NCI-H1417 treated with DMSO at 0.1 percent for 48 hours (cell line): ENCODE data around the gene CDH22.

Source experiments
- DNase-seq: peaks from one replicate; lab custom pipeline; 2025; lab: John Stamatoyannopoulos, UW

The CDH22 gene

DNA sequence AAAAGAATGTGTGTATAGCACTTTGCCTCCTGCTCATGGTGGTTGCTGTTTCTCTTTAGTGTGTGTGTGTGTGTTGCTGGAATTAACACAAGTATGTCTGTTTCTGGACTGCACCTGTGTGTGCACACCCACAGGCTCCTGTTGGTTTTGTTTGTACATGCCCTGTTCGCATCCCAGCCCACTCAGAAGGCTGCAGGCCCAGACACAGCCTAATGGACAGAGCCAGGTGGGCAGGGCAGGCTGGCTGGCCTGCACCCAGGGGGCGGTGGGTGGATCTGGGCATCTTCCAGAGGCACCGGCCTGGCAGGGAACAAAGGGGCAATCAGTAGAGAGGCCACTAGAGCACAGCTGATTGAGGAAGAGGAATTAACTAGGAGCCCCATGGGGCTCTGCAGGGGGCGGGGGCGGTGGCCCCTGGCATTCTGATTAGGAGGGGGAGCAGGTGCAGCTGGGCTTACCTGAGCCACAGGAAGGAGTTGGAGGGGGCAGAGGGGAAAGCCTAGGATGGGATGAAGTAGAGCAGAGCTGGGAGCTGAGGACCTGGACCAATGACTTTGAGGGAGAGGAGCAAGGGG is 168.3 kb downstream of the CDH22 start:
- peak; percentile 96 for DNase-seq

DNA sequence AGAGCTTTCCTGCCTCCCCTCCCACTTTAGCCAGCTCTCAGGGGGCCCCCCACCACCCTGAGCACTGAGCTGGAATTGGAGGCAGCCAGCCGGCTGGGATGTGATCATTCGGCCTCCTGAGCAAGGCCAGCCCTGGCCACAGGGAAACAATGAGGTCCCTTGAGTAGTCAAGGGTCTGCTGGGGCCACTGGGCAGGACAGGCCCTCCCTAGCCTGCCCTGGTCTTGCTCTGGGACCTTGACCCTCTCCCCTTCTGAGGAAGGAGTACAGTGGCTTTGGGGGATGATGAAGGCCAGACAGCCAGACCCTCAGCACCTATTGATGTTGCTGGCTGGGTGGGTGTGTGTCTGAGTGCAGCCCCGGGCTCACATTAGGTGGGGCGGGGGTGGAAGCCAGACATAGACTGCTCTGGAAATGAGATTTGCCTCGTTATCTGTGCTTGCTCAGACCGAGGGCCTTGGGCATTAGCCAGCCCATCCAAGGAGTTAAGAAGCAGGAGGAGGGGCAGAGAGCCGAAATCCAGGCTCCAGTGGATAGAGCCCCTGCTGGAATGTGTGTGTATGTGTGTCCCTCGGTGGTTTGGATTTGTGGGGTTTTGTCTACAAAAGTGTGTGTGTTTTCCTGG is 168.9 kb downstream of the CDH22 start:
- DNase-seq = no peak

DNA sequence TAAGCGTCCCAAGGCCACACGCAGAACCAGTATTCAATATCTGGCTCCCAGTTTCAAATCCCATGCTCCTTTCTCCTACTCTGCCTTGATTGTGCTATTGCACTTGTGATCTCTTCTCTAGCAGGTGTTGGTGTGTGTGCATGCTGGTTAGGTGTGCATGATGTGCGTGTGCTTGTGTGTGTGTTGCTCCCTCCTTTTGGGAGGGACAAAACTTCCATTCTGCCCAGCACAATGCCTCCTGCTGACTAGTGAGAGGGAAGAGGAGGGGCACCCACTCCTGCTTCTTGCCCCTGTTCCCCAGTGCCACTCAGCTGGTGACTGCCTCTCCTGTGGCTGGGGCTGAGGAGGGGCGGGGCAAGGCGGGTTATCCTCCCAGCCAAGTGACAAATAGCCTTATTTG is 170.5 kb downstream of the CDH22 start:
- no peak for DNase-seq

DNA sequence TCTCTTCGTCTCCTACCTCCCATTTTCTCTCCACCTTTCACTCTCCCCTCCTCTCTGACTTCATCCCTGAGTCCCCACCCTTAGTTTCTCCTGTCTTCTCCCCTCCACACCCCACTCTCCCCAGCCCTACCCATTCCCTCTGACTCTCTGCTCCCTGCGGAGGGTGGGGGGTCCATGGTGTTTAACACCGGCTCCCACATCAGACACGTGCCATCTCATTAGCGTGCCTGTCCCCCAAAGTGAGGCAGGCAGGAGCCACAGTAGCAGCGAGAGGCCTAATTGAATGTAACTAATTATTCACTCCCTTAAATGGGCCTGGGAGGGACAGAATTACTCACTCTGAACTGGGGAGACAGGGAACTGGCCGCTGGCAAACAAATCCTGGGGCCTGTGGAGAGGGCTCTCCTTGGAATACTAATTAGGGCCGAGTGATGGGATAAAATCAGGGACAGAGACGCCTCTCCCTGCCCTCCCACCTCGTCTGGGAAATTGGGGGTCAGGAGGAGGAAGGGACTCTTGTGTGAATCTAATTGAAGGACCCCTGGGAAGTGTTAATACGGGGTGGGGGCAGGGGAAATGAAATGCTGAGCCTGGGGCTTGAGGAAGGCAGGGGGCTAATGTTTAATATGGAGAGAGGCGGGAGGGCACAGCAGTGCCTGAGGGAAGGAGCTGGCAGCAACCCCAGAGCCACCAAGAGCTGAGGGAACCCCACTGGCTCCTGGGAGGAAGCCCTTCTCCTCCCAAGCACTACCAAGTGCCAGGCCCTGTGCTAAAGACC is 172.3 kb downstream of the CDH22 start:
- peak; percentile 38 for DNase-seq

DNA sequence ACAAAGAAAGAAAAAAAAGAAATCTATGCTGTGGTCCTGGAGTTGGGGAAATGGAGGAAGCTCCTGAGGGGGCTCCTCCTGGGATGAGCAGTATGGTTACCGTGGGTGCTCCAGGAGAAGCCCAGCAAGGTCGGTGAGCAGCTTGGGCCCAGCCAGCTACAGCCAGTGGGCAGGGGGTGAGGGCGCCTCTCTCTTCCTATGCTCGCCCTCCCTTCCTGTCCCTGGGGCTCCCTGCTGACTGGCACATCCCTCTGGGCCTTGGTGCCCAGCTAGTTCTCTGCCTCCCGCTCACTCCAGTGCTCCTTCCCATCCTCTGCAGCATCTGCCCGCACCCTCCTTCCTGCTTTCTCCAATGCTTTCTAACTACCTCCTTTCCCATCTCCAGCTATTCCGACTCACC is 173.6 kb downstream of the CDH22 start:
- DNase-seq = no peak

DNA sequence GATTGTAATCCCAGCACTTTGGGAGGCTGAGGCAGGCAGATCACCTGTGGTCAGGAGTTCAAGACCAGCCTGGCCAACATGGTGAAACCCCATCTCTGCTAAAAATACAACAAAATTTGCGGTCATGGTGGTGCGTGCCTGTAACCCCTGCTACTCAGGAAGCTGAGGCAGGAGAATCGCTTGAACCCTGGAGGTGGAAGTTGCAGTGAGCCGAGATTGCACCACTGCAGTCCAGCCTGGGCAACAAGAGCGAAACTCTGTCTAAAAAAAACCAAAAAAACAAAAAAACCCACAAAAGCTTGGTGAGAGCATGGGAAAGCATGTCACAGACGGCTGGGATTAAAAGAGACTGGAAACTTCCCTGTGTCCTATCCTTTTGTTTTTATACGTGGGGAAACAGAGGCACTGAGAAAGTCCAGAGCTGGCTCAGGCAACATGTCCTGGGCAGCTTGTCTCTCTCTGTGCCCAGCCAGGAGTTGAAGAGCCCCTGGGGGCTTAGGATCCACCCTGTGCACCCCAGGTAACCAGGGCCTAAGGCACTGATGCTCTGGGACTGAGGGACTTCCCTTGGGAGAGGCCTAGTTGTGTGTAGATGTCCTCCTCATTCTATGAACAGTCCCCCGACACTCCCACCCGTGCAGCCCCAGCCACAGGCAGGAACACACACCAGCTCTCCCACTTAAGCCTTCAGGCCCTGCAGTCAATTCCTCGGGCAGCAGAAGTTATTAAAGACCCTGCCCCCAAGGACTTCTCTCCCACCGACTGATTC is 174.2 kb downstream of the CDH22 start:
- no peak for DNase-seq

DNA sequence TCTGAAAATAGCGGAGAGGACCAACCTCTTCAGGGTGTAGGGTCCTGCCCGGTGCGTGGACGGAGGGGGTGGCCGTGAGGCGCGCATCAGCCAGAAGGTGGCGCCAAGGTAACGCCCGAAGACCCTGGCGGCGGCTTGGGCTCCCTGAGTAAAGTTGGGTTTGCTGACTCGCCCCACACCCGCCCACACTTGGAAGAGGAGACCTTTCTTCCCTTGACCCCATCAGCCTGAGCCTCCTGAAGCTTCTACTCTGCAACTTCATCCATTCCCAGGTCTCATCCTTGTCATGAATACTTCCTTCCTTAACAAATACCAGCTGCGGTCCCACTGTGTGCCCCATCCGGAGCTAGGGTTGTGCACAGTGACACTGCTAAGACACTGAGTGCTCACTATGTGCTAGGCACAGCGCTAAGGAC is 175.6 kb downstream of the CDH22 start:
- DNase-seq = peak; percentile 43

DNA sequence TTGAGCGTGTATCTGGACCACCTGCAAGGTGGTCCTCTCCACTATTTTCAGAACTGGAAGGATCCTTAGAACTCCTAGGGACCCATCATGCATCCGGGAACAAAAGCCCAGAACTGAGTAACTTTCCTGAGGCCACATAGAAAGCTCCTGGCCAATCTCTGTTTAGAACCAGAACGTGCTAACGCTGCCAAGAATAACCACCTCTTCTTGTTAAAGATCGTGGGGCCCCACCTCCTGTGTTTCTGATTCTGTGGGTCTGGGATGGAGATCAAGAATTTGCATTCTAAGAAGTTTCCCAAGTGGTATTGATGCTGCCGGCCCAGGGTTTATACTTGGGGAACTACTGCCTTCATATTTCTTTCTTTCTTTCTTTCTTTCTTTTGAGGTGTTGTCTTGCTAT is 176.9 kb downstream of the CDH22 start:
- DNase-seq = no peak

DNA sequence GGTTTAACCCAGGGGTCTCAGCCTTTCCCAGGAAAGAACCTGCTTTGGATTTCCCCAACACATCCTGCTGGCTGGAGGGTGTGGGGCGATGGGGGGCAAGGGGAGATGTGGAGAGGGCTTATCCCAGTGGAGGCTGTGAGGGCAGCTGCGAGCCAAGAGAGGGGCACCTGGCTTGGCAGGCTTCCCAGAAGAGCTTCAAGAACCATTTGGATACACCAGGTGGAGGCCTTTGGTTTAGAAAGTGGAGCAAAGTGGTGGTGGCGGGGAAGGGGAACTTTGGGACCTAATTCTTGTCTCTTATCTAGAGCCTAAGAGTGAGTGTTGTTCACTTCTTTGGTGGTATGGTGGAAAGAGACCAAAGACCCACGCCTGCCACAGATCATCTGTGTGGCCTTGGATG is 177.8 kb downstream of the CDH22 start:
- no peak for DNase-seq

DNA sequence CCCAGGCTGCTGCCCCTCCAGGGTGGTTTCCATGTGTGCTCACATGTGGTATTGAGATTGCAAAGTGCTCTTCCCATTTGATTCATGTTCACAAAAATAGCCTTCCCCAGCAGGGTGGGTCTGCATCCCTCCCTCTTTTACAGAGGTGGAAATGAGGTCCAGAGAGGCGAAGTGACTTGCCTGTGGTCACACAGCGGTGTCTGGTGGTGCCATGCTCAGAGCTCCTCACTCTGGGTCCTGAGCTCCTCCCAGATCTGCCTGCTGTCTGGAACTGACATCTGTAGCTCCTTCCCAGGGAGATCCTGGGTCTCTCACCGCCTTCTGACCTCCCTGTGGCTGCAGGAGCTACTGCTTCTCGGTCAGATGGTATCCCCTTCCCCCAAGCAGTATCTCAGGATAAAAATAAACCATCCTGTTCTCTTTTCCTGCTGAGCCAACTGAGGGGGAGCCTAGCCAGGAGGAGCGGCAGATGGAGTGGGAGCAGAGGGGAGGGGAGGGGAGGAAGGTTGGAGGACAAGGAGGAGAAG is 178.3 kb downstream of the CDH22 start:
- DNase-seq = no peak

DNA sequence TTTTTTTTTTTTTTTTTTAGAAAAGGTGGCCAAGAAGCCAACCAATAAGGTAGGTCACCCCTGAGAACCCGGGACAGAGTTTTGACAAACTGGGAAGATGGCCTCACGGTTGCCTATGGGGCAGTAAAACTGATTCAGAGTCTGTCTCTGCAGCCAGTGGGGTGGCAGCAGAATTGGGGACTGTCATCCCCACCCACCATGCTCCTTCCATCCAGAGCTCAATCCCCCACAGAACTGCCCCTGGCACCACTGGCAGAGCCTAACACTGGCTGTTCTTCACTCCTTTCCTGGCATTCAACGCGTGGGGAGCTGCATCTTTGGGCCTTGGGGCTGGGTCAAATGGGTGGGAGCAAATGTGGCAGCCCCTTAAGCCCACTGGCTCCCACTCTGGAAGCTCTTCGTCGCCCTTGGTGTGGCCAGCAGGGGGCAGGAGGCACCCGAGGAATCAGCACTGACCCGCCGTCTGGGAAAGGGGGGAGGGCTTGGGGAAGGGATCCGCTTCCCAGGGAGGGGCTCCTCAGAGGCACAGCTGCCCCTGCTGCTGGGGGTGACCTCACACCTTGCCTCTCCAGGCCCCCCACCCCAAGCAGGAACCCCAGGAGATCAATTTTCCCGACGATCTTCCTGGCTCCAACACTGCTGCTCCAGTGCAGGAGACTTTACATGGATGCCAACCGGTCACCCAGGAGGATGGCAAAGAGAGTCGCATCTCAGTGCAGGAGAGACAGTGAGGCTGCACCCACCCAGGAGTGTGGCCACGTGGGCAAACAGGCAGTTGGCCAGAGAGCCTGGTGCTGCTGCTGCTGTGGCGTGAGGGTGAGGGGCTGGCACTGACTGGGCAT is 179.8 kb downstream of the CDH22 start:
- DNase-seq = no peak

DNA sequence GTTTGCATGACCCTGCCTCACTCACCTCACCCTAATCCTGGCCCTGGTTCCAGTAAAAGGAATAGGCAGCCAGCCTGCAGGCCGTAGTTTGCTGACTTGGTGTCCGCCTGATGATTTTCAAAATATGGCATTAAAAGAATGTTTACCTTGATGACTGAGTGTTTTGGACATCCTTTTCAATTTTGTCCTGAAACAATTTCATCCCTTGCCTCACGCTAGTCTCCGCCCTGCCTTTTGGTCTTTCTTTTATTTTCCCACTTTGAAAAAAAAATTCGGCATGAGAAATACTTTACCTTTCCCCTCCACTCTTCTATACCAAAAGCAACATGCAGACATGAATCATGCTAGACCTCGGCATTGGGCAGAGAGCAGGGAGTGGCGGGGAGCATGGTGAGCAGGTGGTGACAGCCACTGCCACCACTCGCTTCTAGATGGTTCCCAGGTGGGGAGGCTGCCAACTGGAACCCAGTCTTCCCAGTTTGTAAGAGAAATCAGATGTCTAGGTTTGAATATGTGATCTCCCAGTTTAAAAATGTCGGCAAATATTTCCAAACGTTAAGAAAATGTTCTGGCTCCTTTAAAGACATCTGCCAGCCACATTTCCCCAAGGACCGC is 180.8 kb downstream of the CDH22 start:
- DNase-seq = no peak

DNA sequence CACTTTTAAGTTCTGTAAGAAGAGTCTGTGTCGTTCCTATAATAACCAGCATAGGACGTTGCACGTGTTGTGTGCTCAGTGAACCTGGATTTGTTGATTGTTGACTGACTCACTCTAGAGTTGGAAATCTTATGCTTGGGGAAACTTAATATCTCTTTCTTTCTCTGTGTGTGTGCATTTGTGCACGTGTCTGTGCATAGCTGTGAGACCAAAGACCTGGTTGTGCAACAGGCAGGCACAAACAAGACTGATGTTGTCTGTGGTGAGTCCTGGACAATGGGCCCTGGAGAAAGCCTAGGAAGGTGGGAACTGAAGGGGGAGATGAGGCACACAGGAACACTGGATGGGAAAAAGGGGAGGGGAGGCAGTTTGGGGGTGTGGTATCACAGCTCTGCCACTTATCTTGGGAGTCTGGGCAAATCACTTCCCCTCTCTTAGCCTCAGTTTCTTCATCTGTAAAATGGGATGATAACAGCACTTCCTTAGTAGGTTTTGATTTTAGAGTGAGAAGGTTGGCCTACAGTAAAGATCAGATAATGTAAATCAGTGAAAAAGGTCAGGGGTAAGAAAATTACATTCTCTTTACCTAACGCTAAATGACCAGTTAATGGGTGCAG is 181.8 kb downstream of the CDH22 start:
- no peak for DNase-seq
